DMS 273 treated with DMSO at 0.1 percent for 48 hours (cell line): Measurements from ENCODE around the gene IDI1.

Experiments
- DNase-seq: peaks from one replicate; lab custom pipeline; 2025; lab: John Stamatoyannopoulos, UW

The IDI1 gene

GRCh38 chr10:992871-993270 is 56.0 kb downstream of the IDI1 start:
- DNase-seq: no peak

GRCh38 chr10:992467-992866 is 56.5 kb downstream of the IDI1 start:
- DNase-seq: no peak

GRCh38 chr10:990808-991207 is 58.1 kb downstream of the IDI1 start:
- no peak for DNase-seq
